Right kidney (tissue), 1 donor: ENCODE data around the gene STX10.
"Not testable (repeated sequence)": the region's sequence is repeated elsewhere in the genome, so short reads cannot be mapped to it uniquely, and the experiment has no call there.

Experiments
- DNase-seq: peaks from one replicate; pipeline ENCODE4 v3.0.0-alpha.2; 2016

The STX10 gene

GRCh38 chr19:13165162-13165997, 15.2 kb upstream of the STX10 start:
- DNase-seq, result no peak

GRCh38 chr19:13164343-13165161, 14.4 kb upstream of the STX10 start:
- DNase-seq, result peak; percentile 88

GRCh38 chr19:13163609-13164342, 13.6 kb upstream of the STX10 start:
- peak; percentile 81 for DNase-seq

DNA sequence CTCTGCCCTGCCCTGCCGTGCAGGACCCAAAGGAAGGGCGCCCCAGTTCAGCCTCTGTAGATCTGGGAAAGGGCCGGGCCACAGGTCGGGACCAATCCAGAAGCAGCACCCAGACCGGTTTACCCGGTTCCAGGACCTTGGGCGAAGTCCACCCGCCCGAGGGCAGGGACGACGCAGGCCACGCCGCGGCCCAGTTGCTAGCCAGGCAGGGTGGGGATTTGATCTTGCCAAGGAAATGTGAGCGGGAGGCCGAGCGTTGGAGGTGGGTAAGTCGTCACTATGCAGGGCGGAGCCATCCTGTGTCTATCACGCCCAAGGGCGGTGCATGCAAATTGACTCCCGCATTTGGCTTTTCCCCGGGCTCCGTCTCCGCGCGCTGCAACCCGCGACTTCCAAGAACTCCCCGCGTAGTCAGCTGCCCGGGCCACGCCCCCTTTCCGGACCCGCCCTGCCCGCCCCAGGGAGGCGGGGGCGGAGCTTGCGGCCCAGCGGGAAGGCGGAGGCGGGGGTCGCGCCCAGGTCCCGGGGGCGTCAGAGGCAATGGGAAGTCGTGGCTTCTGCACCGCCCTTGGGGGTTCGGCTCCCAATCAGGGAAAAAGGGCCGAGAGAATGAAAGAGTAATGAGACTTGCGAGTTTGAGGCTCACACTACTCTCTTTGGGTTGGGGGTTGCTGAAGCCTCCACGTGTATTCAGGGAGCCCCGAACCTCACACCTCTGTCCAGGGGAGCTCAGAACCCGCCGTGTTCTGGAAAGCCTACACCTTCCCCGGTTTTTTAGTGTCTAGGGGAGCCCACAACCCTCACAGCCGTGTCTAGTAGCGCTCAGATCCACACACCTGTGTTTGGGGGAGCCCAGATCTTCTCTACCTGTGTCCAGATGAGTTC, 12.8 kb upstream of the STX10 start:
- DNase-seq, result peak; percentile 95

DNA sequence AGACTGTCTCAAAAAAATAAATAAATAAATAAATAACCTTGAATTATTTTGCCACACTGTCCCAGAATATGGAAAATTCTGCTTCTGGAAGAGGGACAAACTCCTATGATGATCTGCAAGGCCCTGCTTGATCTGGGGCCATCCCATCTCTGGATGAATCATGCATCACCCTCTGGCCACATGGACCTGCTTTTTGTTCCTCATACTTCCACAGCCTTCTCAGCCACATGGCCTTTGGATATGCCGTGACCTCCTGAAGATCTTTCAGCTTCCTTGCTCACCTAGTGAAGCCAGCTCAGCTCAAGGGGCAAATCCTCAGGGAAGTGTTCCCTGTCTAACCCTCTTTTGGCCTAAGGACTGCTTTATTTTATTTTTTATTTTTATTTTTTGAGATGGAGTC, 10.4 kb upstream of the STX10 start:
- no peak for DNase-seq

DNA sequence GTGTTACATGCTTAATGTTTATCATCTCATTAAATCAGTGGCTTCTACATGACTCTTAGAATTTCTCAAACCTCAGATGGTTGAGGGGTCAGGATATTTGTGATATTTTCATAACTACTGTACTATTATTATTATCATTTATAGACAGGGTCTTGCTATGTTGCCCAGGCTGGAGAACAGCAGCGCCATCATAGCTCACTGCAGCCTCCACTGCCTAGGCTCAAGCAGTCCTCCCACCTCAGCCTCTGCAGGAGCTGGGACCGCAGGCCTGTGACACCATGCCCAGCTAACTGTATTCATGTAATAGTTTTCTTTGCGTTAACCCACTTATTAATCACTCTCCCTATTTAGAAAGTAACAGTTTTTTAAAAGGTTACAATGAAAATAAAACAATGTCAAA, 9.5 kb upstream of the STX10 start:
- DNase-seq, result no peak

- DNase-seq, result peak; percentile 81
Observed at GRCh38 chr19:13155472-13156359, 5.5 kb upstream of the STX10 start.

- peak; percentile 79 for DNase-seq
Observed at GRCh38 chr19:13154911-13155471, 4.8 kb upstream of the STX10 start.

DNA sequence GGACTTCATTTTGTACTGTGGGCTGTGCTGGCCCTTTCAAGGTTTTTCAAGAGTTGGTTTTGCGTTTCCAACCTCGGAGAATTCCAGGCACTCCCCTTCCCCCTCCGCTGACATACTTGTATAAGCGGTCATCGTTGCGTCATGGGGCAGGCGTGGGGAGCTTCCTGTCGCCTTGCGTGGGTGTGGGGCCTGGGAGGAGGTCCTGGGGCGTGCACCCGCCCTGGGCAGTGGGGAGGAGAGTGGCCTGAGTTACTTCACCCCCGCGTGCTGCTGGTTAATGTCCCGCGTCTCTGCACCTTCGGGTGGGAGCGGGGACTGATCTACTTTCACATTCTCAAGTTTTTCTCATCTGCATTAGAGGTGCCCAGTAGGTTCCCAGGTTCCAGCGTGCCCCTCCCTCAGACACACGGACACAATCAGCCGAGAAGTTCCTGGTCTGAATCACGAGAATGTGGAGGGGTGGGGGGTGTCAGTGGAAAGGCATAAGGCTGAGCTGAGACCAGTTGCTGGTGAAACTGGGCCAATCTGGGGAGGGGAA, 4.1 kb upstream of the STX10 start:
- DNase-seq, result peak; percentile 80

- DNase-seq, result peak; percentile 83
Observed at GRCh38 chr19:13153569-13154240, 3.5 kb upstream of the STX10 start.

DNA sequence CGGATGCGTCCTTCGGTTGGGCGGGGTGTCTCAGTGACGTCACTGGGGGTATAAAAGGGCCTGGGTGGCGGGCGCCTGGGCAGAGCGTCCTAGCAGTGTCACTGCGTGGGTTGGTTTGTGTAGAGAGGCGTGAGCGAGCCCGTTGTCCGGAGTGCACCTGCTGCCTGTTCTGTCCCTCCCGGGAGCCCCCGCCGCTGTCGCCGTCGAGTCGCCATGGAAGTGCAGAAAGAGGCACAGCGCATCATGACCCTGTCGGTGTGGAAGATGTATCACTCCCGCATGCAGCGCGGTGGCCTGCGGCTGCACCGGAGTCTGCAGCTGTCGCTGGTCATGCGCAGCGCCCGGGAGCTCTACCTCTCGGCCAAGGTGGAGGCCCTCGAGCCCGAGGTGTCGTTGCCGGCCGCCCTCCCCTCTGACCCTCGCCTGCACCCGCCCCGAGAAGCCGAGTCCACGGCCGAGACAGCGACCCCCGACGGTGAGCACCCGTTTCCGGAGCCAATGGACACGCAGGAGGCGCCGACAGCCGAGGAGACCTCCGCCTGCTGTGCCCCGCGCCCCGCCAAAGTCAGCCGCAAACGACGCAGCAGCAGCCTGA, 2.9 kb upstream of the STX10 start:
- peak; percentile 94 for DNase-seq

- no peak for DNase-seq
Observed at GRCh38 chr19:13152356-13152973, 2.3 kb upstream of the STX10 start.

- DNase-seq, result peak; percentile 86
Observed at GRCh38 chr19:13151605-13152355, 1.6 kb upstream of the STX10 start.

DNA sequence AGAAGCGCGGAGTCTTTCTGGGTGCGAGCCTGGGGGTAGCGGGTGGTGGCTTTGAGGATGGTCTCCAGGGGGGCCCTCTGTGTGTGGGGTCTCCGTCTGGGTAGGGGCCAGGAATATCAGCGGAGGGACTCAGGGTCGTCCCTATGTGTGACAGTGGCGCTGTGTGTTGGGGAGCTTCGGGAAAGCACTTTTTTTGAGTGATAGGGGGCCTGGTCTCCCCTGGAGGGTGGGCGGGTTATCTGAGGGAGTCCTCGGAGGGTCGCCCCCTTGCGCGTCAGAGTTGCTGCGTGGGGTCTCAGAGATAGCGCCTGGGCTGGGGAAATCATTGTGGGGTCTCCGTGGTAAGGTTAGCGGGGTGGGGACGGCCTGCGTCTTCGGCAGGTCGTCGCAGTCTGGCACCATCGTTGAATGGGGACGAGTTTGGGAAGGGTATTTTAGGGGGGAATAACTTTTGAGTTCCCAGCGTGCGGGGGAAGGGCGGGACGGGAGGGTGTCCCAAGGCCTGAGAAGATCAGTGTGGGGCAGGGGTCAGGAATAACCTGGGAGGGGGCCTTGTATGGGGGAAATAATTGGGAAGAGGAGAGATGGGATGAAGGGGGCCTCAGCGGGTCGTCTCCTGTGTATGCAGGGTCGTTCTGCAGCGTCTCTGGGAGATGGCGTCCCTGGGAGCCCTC, 893 bp upstream of the STX10 start:
- peak; percentile 61 for DNase-seq

DNA sequence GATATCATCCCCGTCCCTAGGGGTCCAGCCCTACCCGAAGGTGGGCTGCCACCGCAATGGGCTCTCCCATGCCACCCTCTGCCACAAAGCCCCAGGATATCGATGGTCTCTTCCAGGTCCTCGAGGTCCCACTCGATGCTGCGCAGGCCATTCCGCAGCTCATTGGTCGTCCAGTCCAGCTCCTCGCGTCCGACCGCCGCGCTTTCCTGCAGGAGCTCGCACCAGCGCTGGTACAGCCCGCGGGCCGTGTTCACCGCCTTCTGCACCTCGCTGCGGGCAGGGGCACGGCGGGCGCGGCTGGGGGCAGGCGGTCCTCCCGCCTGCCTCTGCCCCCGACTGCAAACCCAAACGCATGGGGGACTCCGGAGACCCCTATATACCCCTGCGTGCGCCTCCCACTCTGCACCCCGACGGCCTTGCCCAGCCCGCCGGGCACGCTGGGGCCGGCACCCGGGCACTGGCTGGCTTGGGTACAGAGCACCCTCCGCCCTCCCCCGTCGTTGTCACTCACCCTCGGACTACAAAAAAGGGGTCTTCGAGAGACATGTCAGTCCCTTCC, 468 bp downstream of the STX10 start:
- peak; percentile 90 for DNase-seq

GRCh38 chr19:13149173-13149627, 975 bp downstream of the STX10 start:
- not testable (repeated sequence) for DNase-seq
